Mononuclear cell (primary cell): ENCODE measurements around the gene TRPV5. TPM values are rescaled to one million over a fixed set of nuclear protein-coding genes. Genes with fewer than 3 reads are reported as not detected.

Source experiments
- H3K27me3 ChIP-seq: 2 replicates; pipeline ENCODE4 v1.6.0; 2011; ENCODE audit warnings: low read length, control low read depth; ENCODE audit not compliant: insufficient read depth
- H3K4me1 ChIP-seq: 2 replicates; pipeline ENCODE4 v1.5.1; 2011; ENCODE audit warnings: mild to moderate bottlenecking, low read length, control low read depth; ENCODE audit not compliant: insufficient read depth
- H3K4me3 ChIP-seq: 2 replicates; pipeline ENCODE4 v1.5.1; 2011; ENCODE audit warnings: mild to moderate bottlenecking, low read length, moderate library complexity
- H3K9me3 ChIP-seq: 2 replicates; pipeline ENCODE4 v1.5.1; 2011; ENCODE audit warnings: low read depth, mild to moderate bottlenecking, control low read depth, low read length
- total RNA-seq: library from RNA; depleted of rRNA; stranded (reverse); fragments of >200 nt; gene quantifications from one replicate; pipeline ENCODE4 v1.2.3, GENCODE V29; 2012

The TRPV5 gene
- total RNA-seq, 1 donor: not detected

DNA sequence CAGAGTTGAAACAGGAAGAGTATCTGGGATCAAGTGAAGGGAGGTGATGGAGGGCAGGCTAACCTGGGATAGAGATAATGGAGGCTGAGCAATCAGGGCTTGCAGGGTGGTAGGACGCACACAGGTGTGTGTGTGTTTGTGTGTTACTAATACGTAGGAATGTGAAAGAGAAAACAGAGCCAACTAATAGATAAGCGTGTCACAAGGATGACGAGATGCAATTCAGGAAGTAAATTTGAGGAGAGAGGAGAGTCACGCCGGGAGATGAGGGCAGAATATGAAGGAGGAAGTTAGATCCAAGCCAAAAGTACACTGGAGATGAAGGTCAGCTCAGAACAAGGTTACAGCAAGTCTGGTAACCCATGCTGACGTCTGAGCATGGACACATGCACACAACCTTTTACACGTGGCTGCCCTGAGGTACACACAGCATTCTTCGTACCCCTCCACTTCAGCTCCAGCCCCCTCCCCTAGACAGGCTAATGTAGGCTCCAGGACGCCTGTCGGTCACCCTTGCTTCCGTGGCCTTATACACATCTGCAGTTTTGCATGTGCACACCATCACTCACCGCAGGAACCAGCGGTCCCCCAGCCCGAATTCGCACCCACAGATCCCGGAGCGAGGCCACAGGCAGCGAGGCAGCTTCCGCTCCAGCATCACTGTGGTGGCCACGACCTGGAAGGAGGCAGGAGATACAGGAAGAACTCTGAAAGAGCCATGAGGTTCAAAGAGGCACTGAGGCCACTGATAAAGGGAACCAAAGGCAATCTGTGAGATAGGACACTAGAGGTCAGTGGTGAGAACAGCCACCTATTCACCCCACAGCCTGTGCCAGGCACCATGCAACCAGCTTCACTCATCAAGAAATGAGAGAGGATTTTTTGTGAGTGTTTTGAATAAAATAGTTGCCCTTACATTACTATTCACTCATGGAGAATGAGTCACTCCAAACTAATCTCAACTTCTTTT lies 24.3 kb downstream of the TRPV5 start:
- Histone ChIP-seq H3K9me3 (peaks cover 7% of the 10 kb centered on the region), H3K27me3 (no peaks in the 10 kb centered on the region), H3K4me1 (peaks cover 15% of the 10 kb centered on the region), H3K4me3 (no peak overlapping the region)

DNA sequence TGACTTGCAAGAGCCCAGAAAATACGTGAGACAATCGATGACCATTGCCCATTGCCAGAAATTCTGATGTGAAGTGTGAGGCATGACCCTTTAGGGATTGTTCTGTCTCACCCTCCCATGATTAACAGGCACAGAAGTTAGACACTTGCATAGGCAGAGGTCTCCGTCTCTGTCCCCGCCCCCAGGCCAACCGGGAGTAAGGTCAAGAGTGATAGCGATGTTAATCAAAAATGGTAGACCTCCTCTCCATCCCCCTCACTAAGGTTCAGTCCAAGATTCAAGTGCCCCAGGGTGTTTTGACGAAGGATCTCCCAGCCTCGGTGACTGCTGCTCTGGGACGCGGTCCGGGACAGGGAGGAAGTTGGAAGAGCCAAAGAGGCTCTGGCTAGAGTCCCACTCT lies 25.3 kb downstream of the TRPV5 start:
- Histone ChIP-seq H3K4me1 (peaks cover 15% of the 10 kb centered on the region), H3K9me3 (peaks cover 7% of the 10 kb centered on the region), H3K27me3 (no peaks in the 10 kb centered on the region), H3K4me3 (no peak overlapping the region)

DNA sequence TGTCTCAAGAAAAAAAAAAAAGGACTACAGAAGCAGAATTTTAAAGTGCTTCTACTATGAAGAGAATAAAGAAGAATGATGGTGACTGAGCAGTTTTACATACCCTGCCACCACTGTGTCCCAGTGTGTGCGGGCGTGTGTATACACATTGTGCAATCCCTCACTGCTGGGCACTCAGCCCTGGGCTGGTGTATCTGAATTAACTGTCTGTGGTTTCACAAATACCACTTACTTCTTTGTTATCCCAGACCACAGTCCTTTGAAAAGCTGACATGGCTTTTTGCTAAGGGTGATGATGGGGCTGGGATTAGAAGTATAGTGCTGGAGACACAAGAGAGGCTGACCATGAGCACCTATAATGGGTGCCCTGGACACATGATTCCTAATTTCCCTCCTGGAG lies 26.9 kb downstream of the TRPV5 start:
- H3K4me1 ChIP-seq: peaks cover 15% of the 10 kb centered on the region
- peaks cover 7% of the 10 kb centered on the region for H3K9me3 ChIP-seq
- no peaks in the 10 kb centered on the region for H3K27me3 ChIP-seq
- no peak overlapping the region for H3K4me3 ChIP-seq

DNA sequence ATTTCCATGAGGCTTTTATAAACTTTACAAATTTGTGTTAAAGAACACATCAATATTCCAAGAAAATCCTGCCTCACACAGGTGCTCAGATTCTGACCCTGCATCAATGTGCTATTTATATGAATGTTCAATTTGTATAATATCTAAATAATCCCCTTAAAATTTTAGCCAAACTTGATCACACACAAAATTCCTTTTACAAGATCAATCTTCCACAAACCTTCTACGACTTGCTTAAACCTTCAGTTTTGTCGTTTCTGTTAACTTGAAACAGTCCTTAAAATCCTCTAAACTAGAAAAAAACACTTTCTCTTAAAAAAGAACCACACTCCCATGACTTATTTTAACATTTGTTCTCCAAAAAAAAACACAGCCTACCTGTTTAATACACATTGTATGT lies 27.8 kb downstream of the TRPV5 start:
- Histone ChIP-seq H3K9me3 (peaks cover 7% of the 10 kb centered on the region), H3K4me3 (no peak overlapping the region), H3K4me1 (peaks cover 12% of the 10 kb centered on the region), H3K27me3 (no peaks in the 10 kb centered on the region)

DNA sequence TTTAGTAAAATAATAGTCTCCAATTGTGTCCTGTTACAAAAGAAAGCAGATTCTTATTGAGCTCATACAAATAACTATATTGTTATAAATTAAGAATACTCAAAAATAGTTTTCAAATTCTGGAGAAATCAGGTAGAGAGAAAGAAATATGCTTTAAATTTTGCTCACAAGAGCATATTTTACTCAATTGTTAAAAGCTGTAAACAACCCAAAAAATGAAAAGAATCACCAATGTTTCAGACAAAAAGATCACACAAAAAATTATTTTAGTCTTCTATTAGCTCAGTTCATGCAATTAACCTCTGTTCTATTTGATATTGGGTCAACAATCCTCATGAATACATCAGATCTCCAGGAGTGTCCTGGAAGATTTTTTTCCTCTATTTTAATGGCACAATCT lies 29.4 kb downstream of the TRPV5 start:
- peaks cover under 1% of the 10 kb centered on the region for H3K4me1 ChIP-seq
- H3K9me3 ChIP-seq: peaks cover 7% of the 10 kb centered on the region
- H3K4me3 ChIP-seq: no peak overlapping the region
- no peaks in the 10 kb centered on the region for H3K27me3 ChIP-seq

DNA sequence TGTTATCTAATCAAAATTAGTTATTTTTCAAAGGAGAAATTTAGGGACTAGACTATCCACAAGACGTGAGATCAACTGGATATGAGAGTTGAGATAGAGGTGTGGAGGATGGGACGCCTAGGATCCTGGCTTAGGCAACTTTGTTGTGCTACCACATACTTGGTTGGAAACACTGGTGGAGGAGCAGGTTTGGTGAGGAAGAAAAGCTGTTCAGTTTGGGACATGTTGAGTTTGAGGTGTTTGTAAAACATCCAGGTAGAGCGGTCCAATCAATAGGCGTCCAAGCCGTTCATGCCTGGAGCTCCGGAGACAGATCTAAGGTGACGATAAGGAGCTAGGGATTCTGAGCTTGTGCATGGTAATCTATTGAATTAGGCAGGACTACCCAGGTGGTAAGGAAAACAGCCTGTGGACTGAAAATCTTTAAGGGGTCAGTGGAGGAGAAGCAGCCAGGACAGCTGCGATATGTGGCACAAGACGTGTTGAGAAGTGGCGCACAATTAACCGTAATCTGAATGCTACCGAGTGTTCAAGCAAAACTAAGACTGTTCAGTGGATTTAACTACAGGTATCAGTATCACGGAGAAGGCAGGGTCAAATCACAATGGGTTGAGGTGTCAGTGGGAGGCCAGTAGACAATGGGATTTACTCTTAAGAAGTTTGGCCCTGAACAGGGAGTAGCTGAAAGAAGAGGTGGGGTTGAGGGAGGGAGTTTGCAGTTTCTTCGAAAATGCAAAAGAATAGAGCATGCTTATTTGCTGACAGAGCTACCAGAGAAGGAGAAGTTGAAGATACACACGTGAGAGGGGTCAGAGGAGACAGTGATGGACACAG lies 31.9 kb downstream of the TRPV5 start:
- H3K4me1 ChIP-seq: no peaks in the 10 kb centered on the region

DNA sequence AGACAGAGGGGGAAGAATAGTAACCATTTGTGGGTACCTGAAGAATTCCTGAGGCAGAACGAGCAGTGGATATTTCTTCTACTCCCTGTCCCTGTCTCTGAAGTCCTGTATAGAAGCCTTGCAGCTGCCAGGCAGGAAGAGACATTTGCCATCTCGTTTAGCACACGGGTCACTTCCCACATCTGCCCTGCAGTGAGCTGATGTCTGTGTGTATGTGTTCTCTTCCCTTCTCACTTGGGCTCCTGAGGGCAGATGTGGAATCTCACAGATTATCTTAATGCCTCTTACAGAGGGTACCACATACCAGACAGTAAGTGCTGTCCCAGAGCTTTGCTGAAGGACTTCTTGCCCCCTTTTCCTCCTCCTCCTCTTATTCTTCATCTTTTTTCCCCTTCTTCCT lies 33.9 kb downstream of the TRPV5 start:
- Histone ChIP-seq H3K9me3 (peaks cover 5% of the 10 kb centered on the region), H3K27me3 (no peaks in the 10 kb centered on the region), H3K4me3 (no peak overlapping the region), H3K4me1 (no peaks in the 10 kb centered on the region)

More for the DNA sequence above, 31.9 kb downstream of the TRPV5 start:
- Histone ChIP-seq H3K4me3 (no peak overlapping the region), H3K9me3 (peaks cover 7% of the 10 kb centered on the region), H3K27me3 (no peaks in the 10 kb centered on the region)

DNA sequence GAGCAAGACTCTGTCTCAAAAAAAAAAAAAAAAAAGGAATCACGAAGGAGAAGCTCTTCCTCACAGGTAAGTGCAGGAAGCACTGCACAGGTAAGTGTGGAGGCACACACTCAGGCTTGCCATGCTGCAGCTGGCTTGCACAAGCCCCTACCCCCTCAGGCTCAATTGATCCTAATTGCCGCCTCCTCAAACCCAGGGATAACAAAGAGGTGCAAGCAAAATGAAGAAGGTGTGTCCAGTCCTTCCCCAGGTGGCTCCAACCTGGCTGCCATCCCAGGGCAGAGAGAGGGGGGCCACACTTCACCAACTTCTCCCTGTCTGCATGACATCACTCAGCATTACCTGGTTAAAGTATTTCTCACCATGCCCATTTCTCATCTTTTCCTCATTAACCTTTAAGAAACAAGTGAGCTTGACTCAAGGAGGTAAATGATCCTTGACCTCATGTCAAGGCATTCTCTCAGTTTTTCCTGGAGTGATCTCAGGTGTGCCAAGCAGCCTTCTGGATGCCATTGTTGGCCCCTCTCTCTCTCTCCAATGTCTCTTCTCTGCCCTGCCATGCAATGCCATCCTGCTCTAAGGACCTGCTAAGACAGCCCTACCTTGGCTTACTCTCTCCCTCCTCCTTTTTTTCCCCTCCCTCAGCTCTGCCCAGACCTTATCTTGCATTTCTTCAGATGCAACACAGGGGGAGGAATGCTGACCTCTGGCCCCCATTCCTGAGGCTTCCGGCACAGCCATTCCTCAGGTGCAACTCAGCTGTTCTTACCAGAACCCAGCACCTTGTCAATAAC lies 35.0 kb downstream of the TRPV5 start:
- Histone ChIP-seq H3K9me3 (no peaks in the 10 kb centered on the region), H3K27me3 (no peaks in the 10 kb centered on the region), H3K4me1 (no peaks in the 10 kb centered on the region), H3K4me3 (no peak overlapping the region)

DNA sequence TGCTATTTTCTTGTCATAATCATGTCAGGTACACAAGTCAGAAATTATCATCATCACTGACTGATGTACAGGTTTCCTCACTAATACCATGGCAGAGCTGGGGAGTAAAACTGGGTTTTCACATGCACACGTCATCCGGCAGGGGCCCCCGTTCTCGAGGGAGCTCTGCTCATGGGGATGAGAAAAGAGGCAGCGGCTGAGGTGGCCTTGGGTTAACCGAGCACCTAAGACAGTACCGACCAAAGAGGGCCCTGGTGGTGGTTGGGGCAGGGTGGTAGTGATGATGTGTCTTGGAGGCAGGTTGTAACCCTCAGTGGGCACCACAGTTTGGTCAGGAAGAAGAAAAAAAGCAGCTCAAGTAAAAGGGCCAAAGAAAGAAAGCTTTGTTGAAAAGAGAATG lies 35.9 kb downstream of the TRPV5 start:
- no peaks in the 10 kb centered on the region for H3K4me1 ChIP-seq
- no peaks in the 10 kb centered on the region for H3K9me3 ChIP-seq
- H3K4me3 ChIP-seq: no peak overlapping the region
- H3K27me3 ChIP-seq: no peaks in the 10 kb centered on the region

DNA sequence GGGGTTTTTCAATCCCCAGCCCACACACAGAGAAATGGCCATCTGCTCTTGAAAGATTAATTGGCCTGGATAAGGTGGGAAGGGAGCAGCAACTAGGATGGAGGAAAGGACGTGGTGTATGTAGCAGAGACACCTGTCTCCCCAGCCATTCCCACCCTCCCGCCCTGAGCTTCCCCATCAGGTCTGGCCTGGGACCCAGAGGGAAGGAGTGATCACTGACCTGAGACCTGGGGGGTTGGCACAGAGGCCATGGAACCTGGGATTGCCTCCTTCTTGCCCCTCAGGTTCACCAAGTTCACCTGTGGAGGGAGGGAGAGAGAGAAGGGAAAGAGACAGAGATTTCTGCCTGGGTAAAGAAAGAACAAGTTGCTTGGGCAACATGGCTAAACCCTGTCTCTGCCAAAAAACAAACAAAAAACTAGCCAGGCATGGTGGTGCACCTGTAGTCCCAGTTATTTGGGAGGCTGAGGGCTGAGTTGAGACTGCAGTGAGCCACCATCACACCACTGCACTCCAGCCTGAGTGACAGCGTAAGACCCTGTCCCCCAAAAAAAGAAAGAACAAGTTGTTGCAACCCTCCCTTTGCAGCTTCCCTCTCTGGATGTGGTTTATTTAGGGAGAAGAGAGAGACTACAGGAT lies 36.7 kb downstream of the TRPV5 start:
- Histone ChIP-seq H3K4me3 (no peak overlapping the region), H3K4me1 (no peaks in the 10 kb centered on the region), H3K27me3 (no peaks in the 10 kb centered on the region), H3K9me3 (no peaks in the 10 kb centered on the region)

DNA sequence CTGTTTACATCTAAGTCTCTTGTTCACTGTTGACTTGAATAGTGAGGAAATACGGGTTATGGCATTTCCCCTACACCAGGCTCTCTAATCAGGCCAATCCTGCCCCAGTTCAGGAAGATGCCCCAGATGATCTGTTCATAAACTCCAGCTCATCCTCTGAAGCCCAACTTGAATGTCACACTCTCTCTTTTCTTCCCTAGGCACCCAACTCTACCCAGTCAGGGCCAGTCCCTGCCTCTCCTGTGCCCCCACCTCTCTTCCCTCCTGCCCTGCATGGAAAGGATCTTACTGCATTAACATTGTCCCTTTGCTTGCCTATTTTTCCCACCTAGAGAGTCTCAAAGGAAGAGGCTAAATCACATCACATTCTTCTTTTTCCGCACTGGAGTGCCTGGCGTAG lies 37.4 kb downstream of the TRPV5 start:
- Histone ChIP-seq H3K9me3 (no peaks in the 10 kb centered on the region), H3K4me1 (no peaks in the 10 kb centered on the region), H3K27me3 (no peaks in the 10 kb centered on the region), H3K4me3 (no peak overlapping the region)

DNA sequence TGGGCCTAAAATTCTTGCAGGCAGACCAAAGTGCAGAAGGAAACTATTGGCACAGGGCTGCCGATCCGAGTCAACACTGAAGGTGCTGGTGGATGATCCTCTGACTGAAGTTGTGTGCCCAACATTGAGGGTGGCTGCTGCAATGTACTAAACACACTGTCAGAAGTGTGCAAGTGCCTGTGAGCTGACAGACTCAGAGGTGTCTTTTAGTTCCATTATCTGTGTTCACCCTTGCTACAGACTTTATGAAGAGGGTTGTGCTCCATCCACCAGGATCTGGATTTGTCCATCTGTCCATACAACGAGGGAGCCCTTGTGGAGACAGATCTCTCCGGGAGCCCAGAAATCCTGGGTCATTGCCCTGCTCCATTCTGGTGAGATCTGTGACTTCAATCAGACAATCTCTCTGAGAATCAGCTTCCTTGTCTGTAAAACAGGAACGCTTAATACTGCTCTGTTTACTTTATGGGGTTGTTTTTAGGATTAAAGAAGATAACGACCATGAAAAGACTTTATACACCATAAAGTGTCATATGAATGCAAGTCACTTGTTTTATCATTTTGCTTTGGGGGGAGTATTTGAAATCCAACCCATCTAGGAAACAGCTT lies 38.5 kb downstream of the TRPV5 start:
- no peaks in the 10 kb centered on the region for H3K9me3 ChIP-seq
- H3K27me3 ChIP-seq: no peaks in the 10 kb centered on the region
- H3K4me3 ChIP-seq: no peak overlapping the region
- H3K4me1 ChIP-seq: no peaks in the 10 kb centered on the region

DNA sequence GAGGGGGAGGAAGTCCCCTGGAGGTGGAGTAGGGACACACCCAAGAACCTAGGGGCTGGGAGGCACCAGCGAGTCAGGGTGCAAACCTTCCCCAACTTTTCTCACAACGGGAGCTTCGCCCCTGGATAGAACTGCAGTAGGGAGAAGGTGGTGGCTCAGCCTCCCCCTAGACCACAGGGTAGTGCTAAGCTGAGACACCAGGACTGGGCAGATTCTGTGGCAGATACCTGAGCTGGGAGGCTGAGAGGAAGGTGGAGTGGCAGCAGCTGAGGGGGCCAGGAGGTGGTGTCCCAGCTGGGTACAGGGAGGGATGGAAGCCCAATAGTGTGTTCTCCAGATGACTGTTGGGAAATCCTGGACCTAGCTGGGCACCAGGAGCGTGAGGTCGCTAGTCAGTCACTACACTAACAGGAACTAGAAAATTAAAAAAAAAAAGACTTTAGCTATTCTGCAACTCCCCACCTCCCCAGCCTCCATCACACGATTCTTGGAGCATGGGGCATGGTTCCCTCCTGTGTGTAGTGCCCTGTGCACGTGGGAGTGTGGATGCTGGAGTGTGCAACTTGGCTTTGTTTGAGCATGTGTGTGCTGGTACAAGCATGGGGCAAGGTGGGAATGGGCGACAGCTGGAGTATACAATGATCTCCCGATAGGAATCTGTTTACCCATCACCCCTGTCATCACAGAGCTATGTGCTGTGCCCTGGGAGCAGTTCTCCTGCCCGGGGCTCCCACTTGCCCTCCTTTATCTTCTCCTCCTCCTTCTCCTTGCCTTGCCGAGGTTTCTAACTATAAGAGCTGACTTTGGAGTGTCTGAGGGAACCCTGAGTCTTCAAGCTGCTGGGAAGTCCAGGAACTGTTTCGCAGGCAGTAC lies 39.2 kb downstream of the TRPV5 start:
- H3K4me3 ChIP-seq: no peak overlapping the region
- H3K27me3 ChIP-seq: no peaks in the 10 kb centered on the region
- no peaks in the 10 kb centered on the region for H3K4me1 ChIP-seq
- no peaks in the 10 kb centered on the region for H3K9me3 ChIP-seq
